IMR-90 (cell line): ENCODE results near the gene ABL2. TPM values are rescaled to one million over a fixed set of nuclear protein-coding genes. Genes with fewer than 3 reads are reported as not detected.

Source experiments
- ATAC-seq: fragments of 200-7000 bp; cut with Tn5 transposase; 2 replicates; pipeline ENCODE4 v1.9.1; 2020; ENCODE audit warnings: low read depth, mild to moderate bottlenecking, moderate library complexity
- BruUV-seq: library from RNA; stranded (reverse); fragments of 400-500 nt; replicated peaks from 2 replicates; lab custom pipeline; 2021; lab: Mats Ljungman, UMichigan
- CTCF ChIA-PET: fragments of 300-600 bp; formaldehyde crosslinking; extraction: SDS; loops from one replicate; lab custom pipeline; 2021; ENCODE audit warnings: antibody characterized with exemption; lab: Yijun Ruan, JAX
- POLR2A ChIA-PET: fragments of 300-600 bp; sonication (Branson Sonifier 250); formaldehyde crosslinking; loops from one replicate; lab custom pipeline; 2022; ENCODE audit warnings: antibody characterized with exemption; ENCODE audit not compliant: unreplicated experiment; lab: Charles Lee
- DNase-seq: peaks from one replicate; pipeline ENCODE4 v3.0.0; 2013
- H2AFZ ChIP-seq: replicated peaks from 2 replicates; pipeline ENCODE3; 2013; ENCODE audit warnings: low read length, mild to moderate bottlenecking; ENCODE audit not compliant: poor library complexity
- H2AK5ac ChIP-seq: 2 replicates; pipeline ENCODE4 v1.6.1; 2013; ENCODE audit warnings: low read depth, low read length, inconsistent platforms
- H2AK9ac ChIP-seq: replicated peaks from 2 replicates; pipeline ENCODE3; 2013; ENCODE audit warnings: mild to moderate bottlenecking, low read depth, low read length, moderate library complexity; ENCODE audit not compliant: poor library complexity
- H2BK120ac ChIP-seq: 2 replicates; pipeline ENCODE4 v1.6.1; 2013; ENCODE audit warnings: low read depth, low read length, inconsistent platforms
- H2BK15ac ChIP-seq: 3 replicates; pipeline ENCODE4 v1.6.1; 2013; ENCODE audit warnings: low read depth, low read length, inconsistent platforms
- H2BK20ac ChIP-seq: 2 replicates; pipeline ENCODE4 v1.6.1; 2013; ENCODE audit warnings: low read depth, mild to moderate bottlenecking, inconsistent platforms, low read length, moderate library complexity
- H2BK5ac ChIP-seq: 2 replicates; pipeline ENCODE4 v1.6.1; 2013; ENCODE audit warnings: mild to moderate bottlenecking, low read depth, low read length, inconsistent platforms; ENCODE audit not compliant: poor library complexity, severe bottlenecking
- H3K14ac ChIP-seq: replicated peaks from 2 replicates; pipeline ENCODE4 v1.6.1; 2013; ENCODE audit warnings: low read depth, low read length, inconsistent platforms
- H3K18ac ChIP-seq: 2 replicates; pipeline ENCODE4 v1.6.1; 2013; ENCODE audit warnings: low read depth, low read length, control low read depth
- H3K23ac ChIP-seq: 2 replicates; pipeline ENCODE4 v1.6.1; 2013; ENCODE audit warnings: low read depth, low read length, inconsistent platforms
- H3K27ac ChIP-seq: 2 replicates; pipeline ENCODE4 v1.5.1; 2013; ENCODE audit warnings: mild to moderate bottlenecking, control low read depth, low read length; ENCODE audit not compliant: insufficient read depth
- H3K27me3 ChIP-seq: 2 replicates; pipeline ENCODE4 v1.6.1; 2013; ENCODE audit warnings: low read length; ENCODE audit not compliant: control insufficient read depth, insufficient read depth
- H3K36me3 ChIP-seq: 2 replicates; pipeline ENCODE4 v1.6.1; 2013; ENCODE audit warnings: low read length, mixed read lengths; ENCODE audit not compliant: control insufficient read depth, insufficient read depth
- H3K4ac ChIP-seq: 2 replicates; pipeline ENCODE4 v1.6.1; 2013; ENCODE audit warnings: low read depth, low read length, inconsistent platforms
- H3K4me1 ChIP-seq: 2 replicates; pipeline ENCODE4 v1.6.1; 2013; ENCODE audit warnings: low read length, mixed read lengths; ENCODE audit not compliant: control insufficient read depth, insufficient read depth
- H3K4me2 ChIP-seq: 2 replicates; pipeline ENCODE4 v1.6.1; 2013; ENCODE audit warnings: low read depth, mild to moderate bottlenecking, control low read depth, low read length, moderate library complexity
- H3K4me3 ChIP-seq: 2 replicates; pipeline ENCODE4 v1.5.1; 2013; ENCODE audit warnings: low read depth, mild to moderate bottlenecking, control low read depth, low read length, moderate library complexity; ENCODE audit not compliant: insufficient read depth
- H3K56ac ChIP-seq: 2 replicates; pipeline ENCODE4 v1.6.1; 2013; ENCODE audit warnings: low read length, inconsistent platforms; ENCODE audit not compliant: insufficient read depth; ENCODE audit errors: extremely low read depth
- H3K79me1 ChIP-seq, 2 experiments: 2 replicates each; pipeline ENCODE4 v1.6.1; 2013; ENCODE audit warnings: low read length in 2 of 2, inconsistent platforms in 1 of 2, low read depth in 1 of 2
- H3K9ac ChIP-seq: 2 replicates; pipeline ENCODE4 v1.6.1; 2013; ENCODE audit warnings: low read depth, low read length, control low read depth
- H3K9me1 ChIP-seq: 2 replicates; pipeline ENCODE4 v1.6.1; 2013; ENCODE audit warnings: low read length, inconsistent platforms; ENCODE audit not compliant: insufficient read depth
- H3K9me3 ChIP-seq: 2 replicates; pipeline ENCODE4 v1.6.1; 2013; ENCODE audit warnings: low read length; ENCODE audit not compliant: control insufficient read depth, insufficient read depth
- H4K20me1 ChIP-seq: 2 replicates; pipeline ENCODE4 v1.6.1; 2013; ENCODE audit warnings: low read length, inconsistent platforms; ENCODE audit not compliant: insufficient read depth
- H4K5ac ChIP-seq: 2 replicates; pipeline ENCODE4 v1.6.1; 2013; ENCODE audit warnings: mild to moderate bottlenecking, low read depth, low read length, control low read depth
- H4K8ac ChIP-seq, 2 experiments: 2 replicates each; pipeline ENCODE4 v1.6.1; 2013; ENCODE audit warnings: low read depth in 2 of 2, low read length in 2 of 2, control low read depth in 1 of 2, inconsistent platforms in 1 of 2
- H4K91ac ChIP-seq: 2 replicates; pipeline ENCODE4 v1.6.1; 2013; ENCODE audit warnings: low read depth, low read length, inconsistent platforms; ENCODE audit not compliant: insufficient read depth
- BHLHE40 ChIP-seq: fragments of 150-350 bp; IDR thresholded peaks from 2 replicates; pipeline ENCODE4 v1.6.1; 2016; ENCODE audit warnings: mild to moderate bottlenecking, low read depth, low read length
- CEBPB ChIP-seq: IDR thresholded peaks from 2 replicates; pipeline ENCODE4 v1.6.1; 2012; ENCODE audit warnings: low read depth, low read length, improper control_type of control experiment
- CHD1 ChIP-seq: IDR thresholded peaks from 2 replicates; pipeline ENCODE4 v1.6.1; 2012; ENCODE audit warnings: low read depth, low read length, improper control_type of control experiment
- CTCF ChIP-seq: conservative IDR thresholded peaks from 2 replicates; pipeline ENCODE4 v1.5.1; 2012; ENCODE audit warnings: mild to moderate bottlenecking, low read depth, low read length, improper control_type of control experiment
- ELK1 ChIP-seq: fragments of 150-350 bp; IDR thresholded peaks from 2 replicates; pipeline ENCODE4 v1.6.1; 2016; ENCODE audit warnings: low read depth, mild to moderate bottlenecking, low read length, moderate library complexity, borderline replicate concordance
- FOS ChIP-seq: fragments of 150-350 bp; IDR thresholded peaks from 2 replicates; pipeline ENCODE4 v1.6.1; 2016; ENCODE audit warnings: low read depth, low read length
- MAFK ChIP-seq: IDR thresholded peaks from 2 replicates; pipeline ENCODE4 v1.6.1; 2012; ENCODE audit warnings: low read depth, low read length, improper control_type of control experiment
- MAZ ChIP-seq: IDR thresholded peaks from 2 replicates; pipeline ENCODE4 v1.6.1; 2012; ENCODE audit warnings: low read depth, mild to moderate bottlenecking, low read length, improper control_type of control experiment, moderate library complexity, borderline replicate concordance
- MXI1 ChIP-seq: IDR thresholded peaks from 2 replicates; pipeline ENCODE4 v1.6.1; 2012; ENCODE audit warnings: low read depth, mild to moderate bottlenecking, low read length, moderate library complexity, borderline replicate concordance
- NFE2L2 ChIP-seq: fragments of 150-350 bp; IDR thresholded peaks from 2 replicates; pipeline ENCODE4 v1.6.1; 2016; ENCODE audit warnings: low read depth, mild to moderate bottlenecking, low read length
- POLR2A ChIP-seq: IDR thresholded peaks from 2 replicates; pipeline ENCODE4 v1.6.1; 2012; ENCODE audit warnings: mild to moderate bottlenecking, low read depth, low read length
- RAD21 ChIP-seq: IDR thresholded peaks from 2 replicates; pipeline ENCODE4 v1.6.1; 2012; ENCODE audit warnings: low read length, improper control_type of control experiment
- RCOR1 ChIP-seq: IDR thresholded peaks from 2 replicates; pipeline ENCODE4 v1.6.1; 2012; ENCODE audit warnings: mild to moderate bottlenecking, low read length, improper control_type of control experiment; ENCODE audit not compliant: insufficient replicate concordance
- RFX5 ChIP-seq: IDR thresholded peaks from 2 replicates; pipeline ENCODE4 v1.8.0; 2012; ENCODE audit warnings: low read depth, mild to moderate bottlenecking, low read length, moderate library complexity
- SMC3 ChIP-seq: fragments of 150-350 bp; IDR thresholded peaks from 2 replicates; pipeline ENCODE4 v1.6.1; 2016; ENCODE audit warnings: low read depth, mild to moderate bottlenecking, antibody characterized with exemption, low read length, moderate library complexity
- USF2 ChIP-seq: fragments of 150-350 bp; IDR thresholded peaks from 2 replicates; pipeline ENCODE4 v1.6.1; 2017; ENCODE audit warnings: mild to moderate bottlenecking, antibody characterized with exemption, low read length, low read depth
- WGBS, 2 experiments: methylation state at CpG; one replicate each; pipeline versions ENCODE4 v1.1.5 to v1.1.7; 2013; ENCODE audit warnings: missing lambda C conversion rate in 2 of 2; ENCODE audit not compliant: insufficient read length in 1 of 2; ENCODE audit errors: extremely low coverage in 2 of 2; 5-methylcytosine and 5-hydroxymethylcytosine counted together
- dilution Hi-C: fragments of 300-500 bp; cut with HindIII; formaldehyde crosslinking; loops from one replicate; pipeline ENCODE4 v1.14.3; 2018; ENCODE audit warnings: low sequenced_read_pairs; ENCODE audit not compliant: unreplicated experiment
- in situ Hi-C: fragments of 300-500 bp; cut with MboI; formaldehyde crosslinking; loops from 3 replicates; pipeline ENCODE4 v1.14.3; 2019; ENCODE audit warnings: low sequenced_read_pairs, inconsistent platforms, mixed read lengths
- intact Hi-C: fragments of 100-400 bp; cut with micrococcal nuclease; formaldehyde crosslinking; loops from 2 replicates; pipeline ENCODE4 v1.10.0; 2022
- polyA plus RNA-seq, 3 experiments: library from polyadenylated mRNA; depleted of rRNA; stranded (reverse); fragments of >200 nt; gene quantifications; 2 replicates each; pipeline ENCODE4 v1.2.3, GENCODE V29; 2012; ENCODE audit warnings: low replicate concordance in 1 of 3
- total RNA-seq: library from RNA; depleted of rRNA; stranded (reverse); fragments of >200 nt; gene quantifications from 2 replicates; pipeline ENCODE4 v1.2.3, GENCODE V29; 2012

The ABL2 gene
- total and polyA plus RNA-seq, 2 of the 4 experiments (the other 2 are of a cell fraction): 9.7 to 110 TPM

GRCh38 chr1:179156708-179157107, 72.8 kb downstream of the ABL2 start:
- H3K4me2 ChIP-seq: no peak overlapping the region
- no peaks in the 10 kb centered on the region; the same call in 1 of the 2 replicates for H3K36me3 ChIP-seq
- POLR2A ChIA-PET: no interaction called here
- no peak for DNase-seq
- intact Hi-C loops (no loop called here), in situ Hi-C loops (no loop called here), dilution Hi-C loops (no loop called here)
- H3K4me3 ChIP-seq: no peak overlapping the region
- no peak overlapping the region for H3K9ac ChIP-seq
- H3K9me3 ChIP-seq: no peaks in the 10 kb centered on the region
- no peak overlapping the region for H2AFZ ChIP-seq
- no peak overlapping the region for H4K91ac ChIP-seq
- no peak overlapping the region for H3K23ac ChIP-seq
- H4K8ac ChIP-seq: no peak overlapping the region
- no peak overlapping the region for H2BK5ac ChIP-seq
- H3K4me1 ChIP-seq: peaks cover 2% of the 10 kb centered on the region; the same call in 1 of the 2 replicates
- H2AK9ac ChIP-seq: no peak overlapping the region
- no peak overlapping the region for H3K14ac ChIP-seq
- ATAC-seq: no peak
- no peak overlapping the region for H2BK20ac ChIP-seq
- no CpG with 5 or more reads among the region's 6 CpGs for WGBS, 2 experiments
- H2BK120ac ChIP-seq: no peak overlapping the region
- no peak overlapping the region for H3K56ac ChIP-seq
- no peaks in the 10 kb centered on the region for H4K20me1 ChIP-seq
- no peaks in the 10 kb centered on the region for H3K27me3 ChIP-seq
- H3K79me1 ChIP-seq: peaks cover 8 to 54% of the 10 kb centered on the region in 2 experiments; a peak in 3 of 4 replicates
- CTCF ChIA-PET: no interaction called here
- no peak overlapping the region for H3K27ac ChIP-seq
- no peak overlapping the region for H3K18ac ChIP-seq
- no peak overlapping the region for H2BK15ac ChIP-seq
- H2AK5ac ChIP-seq: no peak overlapping the region
- no TSS peak for BruUV-seq
- H4K5ac ChIP-seq: no peak overlapping the region
- no peak overlapping the region for H3K4ac ChIP-seq
- no peak for TF ChIP-seq RAD21
- TF ChIP-seq MAZ: no peak
- TF ChIP-seq MAFK: no peak
- no peak for TF ChIP-seq RCOR1
- no peak for TF ChIP-seq CEBPB
- TF ChIP-seq SMC3: no peak
- no peak for TF ChIP-seq USF2
- no peak for TF ChIP-seq RFX5
- no peak for TF ChIP-seq CTCF
- no peak for TF ChIP-seq ELK1
- no peak for TF ChIP-seq POLR2A
- no peak for TF ChIP-seq BHLHE40
- TF ChIP-seq CHD1: no peak
- no peak for TF ChIP-seq NFE2L2
- TF ChIP-seq FOS: no peak
- TF ChIP-seq MXI1: no peak
- 0 out of 2 replicates have a peak, but pooled peaks cover 2% of the 10 kb centered on the region for H3K9me1 ChIP-seq
